HEK293 (cell line): ENCODE data around the gene GIN1.
"Not testable (repeated sequence)": the region's sequence is repeated elsewhere in the genome, so short reads cannot be mapped to it uniquely, and the experiment has no call there.

Experiments used
- CTCF ChIA-PET: fragments of 350-600 bp; formaldehyde crosslinking; extraction: SDS; loops from one replicate; lab custom pipeline; 2021; ENCODE audit warnings: antibody characterized with exemption; lab: Yijun Ruan, JAX
- POLR2A ChIA-PET: fragments of 300-600 bp; formaldehyde crosslinking; extraction: SDS; loops from one replicate; lab custom pipeline; 2020; ENCODE audit warnings: antibody characterized with exemption, inconsistent platforms; lab: Yijun Ruan, JAX
- H3K27ac ChIP-seq: fragments of 200-500 bp; sonication (Bioruptor generic); 2 replicates; pipeline ENCODE4 v1.5.1; 2014; ENCODE audit warnings: low read depth, low read length, control low read depth, inconsistent platforms; ENCODE audit errors: extremely low read depth
- H3K36me3 ChIP-seq, 2 experiments: fragments of 200-500 bp in 1 of 2; sonication (Bioruptor generic) in 1 of 2; 1 replicate in 1 of 2; 2 replicates in 1 of 2; pipeline ENCODE4 v1.5.1; 2014 to 2017; ENCODE audit warnings: inconsistent platforms in 2 of 2, low read length in 2 of 2; ENCODE audit not compliant: control insufficient read depth in 2 of 2, insufficient read depth in 1 of 2
- H3K4me1 ChIP-seq: fragments of 200-500 bp; sonication (Bioruptor generic); 2 replicates; pipeline ENCODE4 v1.5.1; 2014; ENCODE audit warnings: mild to moderate bottlenecking, low read length, inconsistent platforms; ENCODE audit not compliant: control insufficient read depth, insufficient read depth
- H3K4me3 ChIP-seq: 2 replicates; pipeline ENCODE4 v1.5.1; 2011; ENCODE audit warnings: low read depth, mild to moderate bottlenecking, control low read depth, low read length, moderate library complexity
- H3K9me3 ChIP-seq: fragments of 200-500 bp; sonication (Bioruptor generic); 2 replicates; pipeline ENCODE4 v1.5.1; 2014; ENCODE audit warnings: low read depth, low read length, inconsistent platforms; ENCODE audit not compliant: control insufficient read depth, insufficient read depth
- BCL6B ChIP-seq: fragments of 450-650 bp; formaldehyde crosslinking; IDR thresholded peaks from 2 replicates; pipeline ENCODE4 v1.5.1; 2017; ENCODE audit warnings: missing biosample characterization, missing genetic modification characterization
- CTCF ChIP-seq: fragments of 450-650 bp; formaldehyde crosslinking; IDR thresholded peaks from 2 replicates; pipeline ENCODE4 v1.5.1; 2016; ENCODE audit warnings: missing biosample characterization, missing genetic modification characterization
- GLI4 ChIP-seq: fragments of 450-650 bp; formaldehyde crosslinking; IDR thresholded peaks from 2 replicates; pipeline ENCODE4 v1.5.1; 2016; ENCODE audit warnings: missing biosample characterization, missing genetic modification characterization
- PRDM4 ChIP-seq: fragments of 450-650 bp; formaldehyde crosslinking; IDR thresholded peaks from 2 replicates; pipeline ENCODE4 v1.5.1; 2017; ENCODE audit warnings: missing biosample characterization, missing genetic modification characterization
- SCRT1 ChIP-seq: fragments of 450-650 bp; formaldehyde crosslinking; IDR thresholded peaks from 2 replicates; pipeline ENCODE4 v1.5.1; 2016; ENCODE audit warnings: missing biosample characterization, missing genetic modification characterization, borderline replicate concordance
- SP7 ChIP-seq: fragments of 450-650 bp; formaldehyde crosslinking; IDR thresholded peaks from 2 replicates; pipeline ENCODE4 v1.5.1; 2016; ENCODE audit warnings: missing biosample characterization, missing genetic modification characterization
- TCF7L2 ChIP-seq: IDR thresholded peaks from 2 replicates; pipeline ENCODE4 v1.6.1; 2011; ENCODE audit warnings: low read depth, mild to moderate bottlenecking, inconsistent platforms, low read length, moderate library complexity, borderline replicate concordance
- WT1 ChIP-seq: fragments of 450-650 bp; formaldehyde crosslinking; IDR thresholded peaks from 2 replicates; pipeline ENCODE4 v1.5.1; 2016; ENCODE audit warnings: missing biosample characterization, missing genetic modification characterization
- ZNF350 ChIP-seq: fragments of 450-650 bp; formaldehyde crosslinking; IDR thresholded peaks from 2 replicates; pipeline ENCODE4 v1.5.0; 2017; ENCODE audit warnings: missing biosample characterization, mild to moderate bottlenecking, missing genetic modification characterization
- ZNF558 ChIP-seq: fragments of 450-650 bp; formaldehyde crosslinking; IDR thresholded peaks from 2 replicates; pipeline ENCODE4 v1.5.1; 2016; ENCODE audit warnings: missing biosample characterization, missing genetic modification characterization
- ZNF626 ChIP-seq: fragments of 450-650 bp; sonication (Bioruptor Pico); formaldehyde crosslinking; IDR thresholded peaks from 2 replicates; pipeline ENCODE4 v1.5.1; 2018; ENCODE audit warnings: missing biosample characterization, missing genetic modification characterization, inconsistent platforms
- ZNF645 ChIP-seq: fragments of 450-650 bp; formaldehyde crosslinking; IDR thresholded peaks from 2 replicates; pipeline ENCODE4; 2016; ENCODE audit warnings: missing biosample characterization, missing genetic modification characterization
- ZNF654 ChIP-seq: fragments of 450-650 bp; formaldehyde crosslinking; IDR thresholded peaks from 2 replicates; pipeline ENCODE4 v1.5.1; 2016; ENCODE audit warnings: low read depth, missing biosample characterization, missing genetic modification characterization
- ZNF660 ChIP-seq: fragments of 450-650 bp; IDR thresholded peaks from 2 replicates; pipeline ENCODE4 v1.5.1; 2018; ENCODE audit warnings: missing biosample characterization, mild to moderate bottlenecking, missing genetic modification characterization
- ZNF791 ChIP-seq: fragments of 450-650 bp; formaldehyde crosslinking; IDR thresholded peaks from 2 replicates; pipeline ENCODE4 v1.5.1; 2016; ENCODE audit warnings: missing biosample characterization, missing genetic modification characterization
- ZSCAN30 ChIP-seq: fragments of 450-650 bp; IDR thresholded peaks from 2 replicates; pipeline ENCODE4 v1.5.1; 2018; ENCODE audit warnings: missing biosample characterization, mild to moderate bottlenecking, missing genetic modification characterization, moderate library complexity
- ZSCAN4 ChIP-seq: fragments of 450-650 bp; formaldehyde crosslinking; IDR thresholded peaks from 2 replicates; pipeline ENCODE4 v1.5.1; 2017; ENCODE audit warnings: missing biosample characterization, missing genetic modification characterization

The GIN1 gene

GRCh38 chr5:103148213-103148612 is 28.3 kb upstream of the GIN1 start:
- H3K4me3 ChIP-seq: no peak overlapping the region
- ChIA-PET POLR2A (no interaction called here), CTCF (interaction anchor here (0.6 kb wide), 1 partner anchor 15 kb away, joined by 3 read pairs; no protein-coding TSS in a partner anchor)
- no peaks in the 10 kb centered on the region for H3K4me1 ChIP-seq
- no peak for TF ChIP-seq GLI4 (tag by site-specific recombination)
- H3K27ac ChIP-seq: no peak overlapping the region
- H3K36me3 ChIP-seq: peaks cover 0 to 4% of the 10 kb centered on the region in 2 experiments; a peak in 2 of 3 replicates
- no peaks in the 10 kb centered on the region for H3K9me3 ChIP-seq

- Histone ChIP-seq H3K4me1 (no peaks in the 10 kb centered on the region), H3K9me3 (no peaks in the 10 kb centered on the region), H3K36me3 (no peaks in the 10 kb centered on the region; a peak in 1 of 3 replicates), H3K27ac (no peak overlapping the region), H3K4me3 (no peak overlapping the region)
- POLR2A ChIA-PET: no interaction called here
- CTCF ChIA-PET: interaction anchor here (0.7 kb wide), 1 partner anchor 568 kb away, joined by 3 read pairs; no protein-coding TSS in a partner anchor
- TF ChIP-seq ZNF626 (no peak), ZNF791 (no peak), ZNF654 (tag by site-specific recombination) (no peak), ZNF558 (tag by site-specific recombination) (no peak), SCRT1 (tag by site-specific recombination) (no peak), ZNF645 (tag by site-specific recombination) (no peak), ZSCAN30 (tag by site-specific recombination) (no peak), WT1 (no peak), ZSCAN4 (tag by site-specific recombination) (no peak)
- TF ChIP-seq, all 188 proteins: peak for 0
Observed at GRCh38 chr5:103145196-103145595, 25.3 kb upstream of the GIN1 start.

GRCh38 chr5:103142132-103142531 is 22.2 kb upstream of the GIN1 start:
- H3K27ac ChIP-seq, CTCF ChIA-PET, H3K4me1 ChIP-seq, POLR2A ChIA-PET, H3K9me3 ChIP-seq, H3K36me3 ChIP-seq, H3K4me3 ChIP-seq: not testable (repeated sequence)

GRCh38 chr5:103139264-103139865 is 19.4 kb upstream of the GIN1 start:
- no peak for TF ChIP-seq PRDM4 (tag by site-specific recombination)
- TF ChIP-seq CTCF: peak; percentile 53; the same call in 1 of the 2 replicates
- no peak for TF ChIP-seq BCL6B (tag by site-specific recombination)
- TF ChIP-seq ZNF660 (tag by site-specific recombination): 0 out of 2 replicates have a peak, but pooled peaks have one; percentile 38
- no peak for TF ChIP-seq ZNF350 (tag by site-specific recombination)
- TF ChIP-seq SP7 (tag by site-specific recombination): no peak
- TF ChIP-seq TCF7L2: no peak
- peak; percentile 92 for TF ChIP-seq ZNF654 (tag by site-specific recombination)
- H3K4me1 ChIP-seq: no peaks in the 10 kb centered on the region
- CTCF ChIA-PET: interaction anchor here (0.5 to 2.6 kb wide), 38 partner anchors 11 to 983 kb away, joined by 3 to 15 read pairs (median 3); partner anchors contain the start of gene PAM
- no peaks in the 10 kb centered on the region; a peak in 1 of 3 replicates for H3K36me3 ChIP-seq
- H3K27ac ChIP-seq: no peak overlapping the region
- no peaks in the 10 kb centered on the region for H3K9me3 ChIP-seq
- H3K4me3 ChIP-seq: no peak overlapping the region
- POLR2A ChIA-PET: no interaction called here
